ENCODE results near the gene NPFF.

The NPFF gene

GRCh38 chr12:53479331-53479730 lies 28.0 kb downstream of the NPFF start:
- no peak for FAIRE-seq
- no peak for DNase-seq (ENCODE audit: insufficient read length, low spot score)

GRCh38 chr12:53478865-53479264 lies 28.4 kb downstream of the NPFF start:
- FAIRE-seq (no peak), DNase-seq (ENCODE audit: insufficient read length, low spot score) (no peak)

- DNase-seq (ENCODE audit: insufficient read length, low spot score), result no peak
- FAIRE-seq, result no peak
Observed at GRCh38 chr12:53476769-53477209, 30.5 kb downstream of the NPFF start.

GRCh38 chr12:53474819-53475218 lies 32.5 kb downstream of the NPFF start:
- FAIRE-seq, result no peak

GRCh38 chr12:53474077-53474476 lies 33.2 kb downstream of the NPFF start:
- no peak for FAIRE-seq
- DNase-seq (ENCODE audit: insufficient read length, low spot score), result no peak

More at GRCh38 chr12:53474819-53475218, 32.5 kb downstream of the NPFF start:
- DNase-seq (ENCODE audit: insufficient read length, low spot score), result no peak

GRCh38 chr12:53472056-53472582 lies 35.2 kb downstream of the NPFF start:
- DNase-seq (ENCODE audit: insufficient read length, low spot score) (no peak), FAIRE-seq (no peak)

- DNase-seq (ENCODE audit: insufficient read length, low spot score), result no peak
- FAIRE-seq, result no peak
Observed at GRCh38 chr12:53468282-53468681, 39.0 kb downstream of the NPFF start.

GRCh38 chr12:53467880-53468279 lies 39.4 kb downstream of the NPFF start:
- DNase-seq (ENCODE audit: insufficient read length, low spot score) (no peak), FAIRE-seq (no peak)

- FAIRE-seq (no peak), DNase-seq (ENCODE audit: insufficient read length, low spot score) (no peak)
Observed at GRCh38 chr12:53467082-53467481, 40.2 kb downstream of the NPFF start.

- no peak for FAIRE-seq
- DNase-seq (ENCODE audit: insufficient read length, low spot score), result no peak
Observed at GRCh38 chr12:53466640-53467039, 40.6 kb downstream of the NPFF start.

GRCh38 chr12:53465679-53466078 lies 41.6 kb downstream of the NPFF start:
- DNase-seq (ENCODE audit: insufficient read length, low spot score), result no peak
- FAIRE-seq, result no peak

GRCh38 chr12:53464685-53465418 lies 42.4 kb downstream of the NPFF start:
- FAIRE-seq, result no peak

GRCh38 chr12:53463802-53464560 lies 43.3 kb downstream of the NPFF start:
- DNase-seq (ENCODE audit: insufficient read length, low spot score) (no peak), FAIRE-seq (no peak)

More at GRCh38 chr12:53464685-53465418, 42.4 kb downstream of the NPFF start:
- DNase-seq (ENCODE audit: insufficient read length, low spot score), result no peak

GRCh38 chr12:53462935-53463334 lies 44.3 kb downstream of the NPFF start:
- FAIRE-seq (no peak), DNase-seq (ENCODE audit: insufficient read length, low spot score) (no peak)

GRCh38 chr12:53461591-53461990 lies 45.7 kb downstream of the NPFF start:
- no peak for FAIRE-seq
- no peak for DNase-seq (ENCODE audit: insufficient read length, low spot score)

GRCh38 chr12:53461059-53461458 lies 46.2 kb downstream of the NPFF start:
- DNase-seq (ENCODE audit: insufficient read length, low spot score) (no peak), FAIRE-seq (no peak)

GRCh38 chr12:53459097-53459496 lies 48.2 kb downstream of the NPFF start:
- no peak for FAIRE-seq
- DNase-seq (ENCODE audit: insufficient read length, low spot score), result no peak
